Measurements from ENCODE around the gene MAGEB1. TPM values are rescaled to one million over a fixed set of nuclear protein-coding genes. Genes with fewer than 3 reads are reported as not detected.

The MAGEB1 gene
- total RNA-seq, 1 experiment from 2014 or later = not detected

GRCh38 chrX:30280428-30280827 lies 33.5 kb downstream of the MAGEB1 start:
- Histone ChIP-seq H3K4me3 (ENCODE audit: low read length) (no peak overlapping the region), H3K79me2 (ENCODE audit: low read length) (no peaks in the 10 kb centered on the region), H3K27me3 (ENCODE audit: low read length) (no peaks in the 10 kb centered on the region), H3K9ac (ENCODE audit: low read length) (no peak overlapping the region), H3K27ac (ENCODE audit: low read length) (no peak overlapping the region), H4K20me1 (ENCODE audit: low read length) (no peaks in the 10 kb centered on the region), H3K36me3 (ENCODE audit: low read depth, low read length) (no peaks in the 10 kb centered on the region), H3K4me1 (ENCODE audit: insufficient read depth, low read length) (peaks cover 28% of the 10 kb centered on the region), H2AFZ (ENCODE audit: low read length) (no peak overlapping the region), H3K9me2 (replicated peaks; ENCODE audit: low read length) (no peaks in the 10 kb centered on the region), H3K4me2 (ENCODE audit: low read length) (no peak overlapping the region), H3F3A (ENCODE audit: low read length, unreplicated experiment) (peaks cover 5% of the 10 kb centered on the region), H3K9me3 (ENCODE audit: low read length) (no peaks in the 10 kb centered on the region)
- no peak for DNase-seq
- no peak for ATAC-seq
- ChIA-PET CTCF (no interaction called here), POLR2A (ENCODE audit: unreplicated experiment) (no interaction called here)
- intact Hi-C loops (cut with micrococcal nuclease) = no loop called here
- TF ChIP-seq EZH2 (IDR thresholded peaks at IDR 0.05; ENCODE audit: low read length, unreplicated experiment) (no peak), EZH2phosphoT487 (IDR thresholded peaks at IDR 0.05; ENCODE audit: borderline replicate concordance, low read length) (no peak), CTCF (conservative IDR thresholded peaks at IDR 0.05; ENCODE audit: low read depth, low read length) (no peak)
- no TSS peak for BruUV-seq (replicated peaks)

- ATAC-seq (peak; percentile 59), DNase-seq (peak; percentile 73)
- intact Hi-C loops (cut with micrococcal nuclease) = no loop called here
- CTCF ChIA-PET = no interaction called here
- Histone ChIP-seq H3K4me2 (ENCODE audit: low read length) (peak overlapping the region; percentile 74), H3K4me3 (ENCODE audit: low read length) (peak overlapping the region; percentile 41), H3K36me3 (ENCODE audit: low read depth, low read length) (no peaks in the 10 kb centered on the region), H3K27ac (ENCODE audit: low read length) (peak overlapping the region; percentile 95), H3K9me2 (replicated peaks; ENCODE audit: low read length) (no peaks in the 10 kb centered on the region), H2AFZ (ENCODE audit: low read length) (no peak overlapping the region), H3K4me1 (ENCODE audit: insufficient read depth, low read length) (peaks cover 28% of the 10 kb centered on the region), H4K20me1 (ENCODE audit: low read length) (no peaks in the 10 kb centered on the region), H3K27me3 (ENCODE audit: low read length) (no peaks in the 10 kb centered on the region), H3K79me2 (ENCODE audit: low read length) (no peaks in the 10 kb centered on the region), H3F3A (ENCODE audit: low read length, unreplicated experiment) (peaks cover 5% of the 10 kb centered on the region), H3K9ac (ENCODE audit: low read length) (peak overlapping the region; percentile 58), H3K9me3 (ENCODE audit: low read length) (no peaks in the 10 kb centered on the region)
- BruUV-seq (replicated peaks) = no TSS peak
- POLR2A ChIA-PET (ENCODE audit: unreplicated experiment) = no interaction called here
- TF ChIP-seq CTCF (conservative IDR thresholded peaks at IDR 0.05; ENCODE audit: low read depth, low read length) (no peak), EZH2 (IDR thresholded peaks at IDR 0.05; ENCODE audit: low read length, unreplicated experiment) (no peak)
Measured at GRCh38 chrX:30282527-30282926, 35.6 kb downstream of the MAGEB1 start.

GRCh38 chrX:30283456-30284200 lies 36.7 kb downstream of the MAGEB1 start:
- no peaks in the 10 kb centered on the region for H3K9me2 ChIP-seq (replicated peaks; ENCODE audit: low read length)
- no peaks in the 10 kb centered on the region for H3K27me3 ChIP-seq (ENCODE audit: low read length)
- peak overlapping the region; percentile 95 for H3K27ac ChIP-seq (ENCODE audit: low read length)
- POLR2A ChIA-PET (ENCODE audit: unreplicated experiment) = no interaction called here
- no peaks in the 10 kb centered on the region for H3K36me3 ChIP-seq (ENCODE audit: low read depth, low read length)
- H3K79me2 ChIP-seq (ENCODE audit: low read length) = no peaks in the 10 kb centered on the region
- H3F3A ChIP-seq (ENCODE audit: low read length, unreplicated experiment) = peaks cover 5% of the 10 kb centered on the region
- TF ChIP-seq CTCF (conservative IDR thresholded peaks at IDR 0.05; ENCODE audit: low read depth, low read length) = no peak
- no peak for TF ChIP-seq EZH2phosphoT487 (IDR thresholded peaks at IDR 0.05; ENCODE audit: borderline replicate concordance, low read length)
- TF ChIP-seq EZH2 (IDR thresholded peaks at IDR 0.05; ENCODE audit: low read length, unreplicated experiment) = no peak
- no peaks in the 10 kb centered on the region for H3K9me3 ChIP-seq (ENCODE audit: low read length)
- peak overlapping the region; percentile 41; the same call in 1 of the 2 replicates for H3K4me3 ChIP-seq (ENCODE audit: low read length)
- intact Hi-C loops (cut with micrococcal nuclease) = no loop called here
- CTCF ChIA-PET = no interaction called here
- peak; percentile 83 for ATAC-seq
- peaks cover 28% of the 10 kb centered on the region for H3K4me1 ChIP-seq (ENCODE audit: insufficient read depth, low read length)
- no peaks in the 10 kb centered on the region for H4K20me1 ChIP-seq (ENCODE audit: low read length)
- peak; percentile 91 for DNase-seq
- H2AFZ ChIP-seq (ENCODE audit: low read length) = no peak overlapping the region
- H3K4me2 ChIP-seq (ENCODE audit: low read length) = peak overlapping the region; percentile 74
- TSS peak; percentile 54 for BruUV-seq (replicated peaks)
- H3K9ac ChIP-seq (ENCODE audit: low read length) = peak overlapping the region; percentile 58
